ENCODE data around the gene PLK3. TPM values are rescaled to one million over a fixed set of nuclear protein-coding genes. Genes with fewer than 3 reads are reported as not detected.

The PLK3 gene
- total and polyA plus RNA-seq, 10 of the 15 experiments (the other 5 are each of a cell fraction or from before 2014, with no cell fraction given) = 1.5 to 23.2 (median 12.1) TPM

DNA sequence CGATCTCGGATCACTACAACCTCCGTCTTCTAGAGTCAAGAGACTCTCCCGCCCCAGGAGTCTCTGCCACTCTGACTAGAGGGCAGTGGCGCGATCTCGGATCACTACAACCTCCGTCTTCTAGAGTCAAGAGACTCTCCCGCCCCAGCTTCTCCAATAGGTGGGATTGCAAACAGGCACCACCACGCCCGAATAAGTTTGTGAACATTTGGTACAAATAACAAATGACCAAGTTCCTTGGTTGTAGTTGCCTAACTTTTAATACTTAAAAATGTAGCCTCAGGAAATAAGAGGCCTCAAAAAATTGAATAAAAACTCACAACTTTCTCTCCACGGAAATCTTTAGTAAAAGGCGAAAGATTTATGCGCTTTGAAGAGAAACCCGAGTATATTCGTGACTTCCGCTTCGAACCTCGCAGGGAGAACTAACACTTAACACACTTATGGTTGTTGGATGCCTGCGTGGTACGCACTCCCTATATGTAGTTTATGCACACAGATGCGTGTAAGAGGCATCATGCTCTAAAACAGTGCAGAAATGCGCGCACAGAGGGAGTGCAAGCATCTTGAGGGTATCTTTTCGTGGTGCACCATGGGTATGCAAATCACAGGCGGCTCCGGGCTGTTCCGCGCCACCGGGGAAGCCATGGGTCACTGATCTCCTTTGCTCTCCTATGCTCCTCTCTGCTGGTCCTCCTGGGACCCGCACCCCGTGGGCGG is 19.6 kb downstream of the PLK3 start (continued):
- TF ChIP-seq FOS (IDR thresholded peaks at IDR 0.05; ENCODE audit: borderline replicate concordance, extremely low read depth, insufficient read length) (no peak), ZZZ3 (IDR thresholded peaks at IDR 0.05; ENCODE audit: control insufficient read depth, insufficient read length, low read depth) (no peak), BCLAF1 (IDR thresholded peaks at IDR 0.05) (peak; percentile 76), SUPT20H (IDR thresholded peaks at IDR 0.05; ENCODE audit: borderline replicate concordance, control insufficient read depth, low read depth, low read length) (no peak), IRF3 (IDR thresholded peaks at IDR 0.05) (no peak), CBX5 (IDR thresholded peaks at IDR 0.05; ENCODE audit: low read depth) (peak; percentile 93), BRCA1 (IDR thresholded peaks at IDR 0.05; ENCODE audit: low read depth, low read length) (no peak), SP1 (IDR thresholded peaks at IDR 0.05; ENCODE audit: low read depth, low read length) (peak; percentile 62), POU2F2 (IDR thresholded peaks at IDR 0.05; ENCODE audit: borderline replicate concordance, low read depth, low read length) (peak; percentile 100), ZNF592 (IDR thresholded peaks at IDR 0.05) (peak; percentile 81), SPI1 (IDR thresholded peaks at IDR 0.05; ENCODE audit: borderline replicate concordance, insufficient read depth, low read depth, low read length) (peak; percentile 77), SMARCA5 (IDR thresholded peaks at IDR 0.05) (peak; percentile 37; the same call in 1 of the 2 replicates), SREBF2 (IDR thresholded peaks at IDR 0.05; ENCODE audit: low read length) (no peak; the same call in 1 of the 2 replicates), KLF5 (IDR thresholded peaks at IDR 0.05; ENCODE audit: partially characterized antibody) (peak; percentile 90)
- TF ChIP-seq, protein P1, sequence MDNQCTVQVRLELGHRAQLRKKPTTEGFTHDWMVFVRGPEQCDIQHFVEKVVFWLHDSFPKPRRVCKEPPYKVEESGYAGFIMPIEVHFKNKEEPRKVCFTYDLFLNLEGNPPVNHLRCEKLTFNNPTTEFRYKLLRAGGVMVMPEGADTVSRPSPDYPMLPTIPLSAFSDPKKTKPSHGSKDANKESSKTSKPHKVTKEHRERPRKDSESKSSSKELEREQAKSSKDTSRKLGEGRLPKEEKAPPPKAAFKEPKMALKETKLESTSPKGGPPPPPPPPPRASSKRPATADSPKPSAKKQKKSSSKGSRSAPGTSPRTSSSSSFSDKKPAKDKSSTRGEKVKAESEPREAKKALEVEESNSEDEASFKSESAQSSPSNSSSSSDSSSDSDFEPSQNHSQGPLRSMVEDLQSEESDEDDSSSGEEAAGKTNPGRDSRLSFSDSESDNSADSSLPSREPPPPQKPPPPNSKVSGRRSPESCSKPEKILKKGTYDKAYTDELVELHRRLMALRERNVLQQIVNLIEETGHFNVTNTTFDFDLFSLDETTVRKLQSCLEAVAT (IDR thresholded peaks at IDR 0.05) = peak; percentile 84
- TF ChIP-seq, protein P2, sequence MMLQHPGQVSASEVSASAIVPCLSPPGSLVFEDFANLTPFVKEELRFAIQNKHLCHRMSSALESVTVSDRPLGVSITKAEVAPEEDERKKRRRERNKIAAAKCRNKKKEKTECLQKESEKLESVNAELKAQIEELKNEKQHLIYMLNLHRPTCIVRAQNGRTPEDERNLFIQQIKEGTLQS (IDR thresholded peaks at IDR 0.05; ENCODE audit: borderline replicate concordance, extremely low read depth, low read depth, low read length) = no peak

Data from GM12878 (cell line).